Hematopoietic multipotent progenitor cell treated with erythropoietin and hydrocortisone succinate and interleukin-3 and kit ligand, for 17 days (in vitro differentiated cells): Measurements from ENCODE around the gene DSCAML1.

ENCODE experiments used
- DNase-seq: peaks from one replicate; pipeline ENCODE4 v3.0.0-alpha.2; 2015; ENCODE audit warnings: low spot score

DSCAML1 gene

GRCh38 chr11:117688255-117688797 lies 108.7 kb downstream of the DSCAML1 start:
- no peak for DNase-seq

GRCh38 chr11:117687776-117688175 lies 109.2 kb downstream of the DSCAML1 start:
- DNase-seq: no peak

DNA sequence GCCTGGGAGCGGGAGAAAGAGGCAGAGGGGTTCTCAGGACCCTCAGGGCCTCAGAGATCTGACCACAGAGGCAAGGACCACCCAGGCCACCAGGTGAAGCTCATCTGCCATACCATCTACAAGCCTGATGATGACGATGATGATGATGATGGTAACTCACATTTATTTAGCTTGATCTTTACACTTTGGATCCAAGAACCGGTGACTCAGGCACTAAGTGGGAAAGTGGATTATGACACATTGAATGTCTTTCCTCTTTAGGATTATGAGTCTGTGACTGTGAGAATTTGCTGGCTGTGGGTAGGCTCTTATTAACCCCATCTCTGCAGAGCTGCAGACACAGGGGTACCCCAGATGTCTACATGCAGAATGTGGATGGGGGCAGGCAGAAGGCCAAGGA lies 110.3 kb downstream of the DSCAML1 start:
- DNase-seq: no peak

- DNase-seq: no peak
These were observed 111.5 kb downstream of the DSCAML1 start for GRCh38 chr11:117685566-117685965.

- DNase-seq: no peak
These were observed 112.3 kb downstream of the DSCAML1 start for GRCh38 chr11:117684731-117685130.

DNA sequence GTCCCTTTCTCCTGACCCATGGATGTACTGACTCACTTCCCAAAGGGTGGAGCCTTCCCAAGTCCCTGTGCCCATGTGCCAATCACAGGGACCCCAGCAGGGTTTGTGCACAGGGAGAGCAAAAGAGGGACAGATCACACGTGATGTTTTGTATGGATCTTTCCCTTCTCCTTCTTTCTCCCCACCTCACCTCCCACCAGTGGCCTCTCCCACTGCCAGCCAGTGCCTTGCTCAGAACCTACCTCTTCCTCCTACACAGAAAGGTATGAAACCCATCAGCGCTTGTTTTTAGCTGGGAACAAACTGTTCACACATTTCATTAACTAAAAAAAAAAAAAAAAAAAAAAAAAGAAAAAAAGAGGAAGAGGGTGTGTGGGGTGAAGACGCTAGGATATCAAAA lies 112.9 kb downstream of the DSCAML1 start:
- DNase-seq: no peak

GRCh38 chr11:117681438-117681837 lies 115.6 kb downstream of the DSCAML1 start:
- DNase-seq: no peak

- DNase-seq: no peak
These were observed 117.6 kb downstream of the DSCAML1 start for GRCh38 chr11:117679461-117679860.

- no peak for DNase-seq
These were observed 118.2 kb downstream of the DSCAML1 start for GRCh38 chr11:117678658-117679406.

GRCh38 chr11:117677729-117678310 lies 119.2 kb downstream of the DSCAML1 start:
- DNase-seq: no peak

- no peak for DNase-seq
These were observed 120.5 kb downstream of the DSCAML1 start for GRCh38 chr11:117676501-117676900.

GRCh38 chr11:117673602-117674001 lies 123.4 kb downstream of the DSCAML1 start:
- DNase-seq: no peak

DNA sequence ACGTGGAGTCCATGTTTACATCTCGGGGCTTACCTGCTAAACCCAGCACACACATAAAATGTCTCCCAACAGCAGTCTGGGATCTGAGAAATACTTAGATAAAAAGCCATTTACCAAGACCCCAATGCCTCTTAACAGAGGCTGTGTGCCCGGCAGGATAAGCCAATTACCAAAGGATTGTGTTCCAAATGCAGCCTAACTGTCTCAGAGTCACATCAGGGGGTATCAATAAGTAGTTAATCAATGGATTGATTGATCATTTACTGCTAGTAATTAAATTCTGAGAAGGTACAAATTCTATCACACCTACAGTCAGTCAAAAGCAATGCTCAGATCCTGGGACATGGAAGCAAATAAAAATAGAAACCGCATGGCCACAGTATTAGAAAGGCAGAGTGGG lies 125.6 kb downstream of the DSCAML1 start:
- no peak for DNase-seq

DNA sequence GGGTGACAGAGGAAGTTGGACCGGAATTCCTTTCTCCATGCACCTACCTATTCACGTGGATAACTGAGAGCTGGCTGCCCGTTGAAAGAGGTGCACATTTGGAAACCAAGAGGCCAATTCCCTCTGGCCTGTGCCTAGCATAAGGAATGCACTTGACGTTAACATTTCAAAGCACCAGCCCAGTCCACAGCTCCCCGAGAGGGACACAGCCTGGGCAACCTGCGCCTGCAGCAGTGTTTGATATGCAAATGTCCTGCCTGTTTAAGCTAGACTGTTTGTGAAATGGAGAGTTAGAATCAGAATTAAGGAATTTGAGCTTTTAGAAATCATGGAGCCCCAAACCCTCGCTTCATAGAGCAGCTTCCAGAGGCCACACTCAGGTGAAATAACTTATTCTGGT lies 126.1 kb downstream of the DSCAML1 start:
- no peak for DNase-seq

GRCh38 chr11:117670443-117670842 lies 126.6 kb downstream of the DSCAML1 start:
- no peak for DNase-seq

- DNase-seq: no peak
These were observed 127.4 kb downstream of the DSCAML1 start for GRCh38 chr11:117669616-117670015.

GRCh38 chr11:117669062-117669461 lies 128.0 kb downstream of the DSCAML1 start:
- no peak for DNase-seq

GRCh38 chr11:117668321-117668751 lies 128.7 kb downstream of the DSCAML1 start:
- DNase-seq: no peak

- no peak for DNase-seq
These were observed 132.1 kb downstream of the DSCAML1 start for GRCh38 chr11:117664897-117665296.

GRCh38 chr11:117663821-117664220 lies 133.2 kb downstream of the DSCAML1 start:
- no peak for DNase-seq

- DNase-seq: no peak
These were observed 133.6 kb downstream of the DSCAML1 start for GRCh38 chr11:117663414-117663813.

- no peak for DNase-seq
These were observed 134.2 kb downstream of the DSCAML1 start for GRCh38 chr11:117662671-117663269.

GRCh38 chr11:117662255-117662654 lies 134.8 kb downstream of the DSCAML1 start:
- DNase-seq: no peak
